Left renal pelvis (tissue), 4 donors: ENCODE measurements around the gene AGRN. TPM values are rescaled to one million over a fixed set of nuclear protein-coding genes. Genes with fewer than 3 reads are reported as not detected.
A peak's percentile ranks its signal among the peaks of the same experiment; 100 is the strongest.
"Not testable (repeated sequence)": the region's sequence is repeated elsewhere in the genome, so short reads cannot be mapped to it uniquely, and the experiment has no call there.

ENCODE experiments used
- DNase-seq, 4 donors: peaks; one replicate each; pipeline ENCODE4 v3.0.0-alpha.2; 2013; ENCODE audit warnings: low read depth in 4 of 4, low spot score in 3 of 4
- polyA plus RNA-seq, 4 donors: library from polyadenylated mRNA; unstranded; fragments of 120-200 nt; gene quantifications; one replicate each; pipeline ENCODE4 v1.2.1, GENCODE V29; 2013; ENCODE audit not compliant: insufficient read length in 4 of 4

Gene AGRN
- polyA plus RNA-seq, 4 donors = 60.6 to 306 (median 204) TPM

DNA sequence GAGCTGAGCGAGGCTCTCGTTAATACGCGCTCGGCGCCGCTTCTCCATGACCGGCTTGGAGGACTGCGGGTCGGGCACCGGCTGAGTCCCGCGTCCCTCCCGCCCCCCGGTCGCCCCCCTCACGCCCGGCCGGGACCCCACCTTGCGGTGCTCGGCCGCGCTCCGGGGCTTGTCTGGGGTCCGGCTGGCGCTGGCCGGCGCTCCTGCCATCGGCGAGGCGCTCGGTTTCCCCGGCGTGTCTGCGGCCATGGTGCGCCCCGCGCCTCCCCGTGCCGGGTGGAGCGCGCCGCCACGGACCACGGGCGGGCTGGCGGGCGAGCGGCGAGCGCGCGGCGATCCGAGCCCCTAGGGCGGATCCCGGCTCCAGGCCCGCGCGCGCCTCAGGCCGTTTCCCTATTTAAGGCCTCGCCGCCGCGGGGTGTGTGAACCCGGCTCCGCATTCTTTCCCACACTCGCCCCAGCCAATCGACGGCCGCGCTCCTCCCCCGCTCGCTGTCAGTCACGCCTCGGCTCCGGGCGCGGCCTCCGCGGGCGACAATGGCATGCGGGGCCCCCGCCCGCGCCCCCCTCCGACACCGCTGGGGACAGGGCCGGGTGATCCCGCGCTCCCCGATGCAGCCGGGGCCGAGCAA lies 20.1 kb upstream of the AGRN start, which contains the start of gene HES4:
TSS of gene HES4 (minus strand) at position 373 of the 632 bp plus-strand sequence. CDS start at position 249, 124 bp downstream.
- DNase-seq = peak in 2 of 4 donors; percentile 74 to 82

DNA sequence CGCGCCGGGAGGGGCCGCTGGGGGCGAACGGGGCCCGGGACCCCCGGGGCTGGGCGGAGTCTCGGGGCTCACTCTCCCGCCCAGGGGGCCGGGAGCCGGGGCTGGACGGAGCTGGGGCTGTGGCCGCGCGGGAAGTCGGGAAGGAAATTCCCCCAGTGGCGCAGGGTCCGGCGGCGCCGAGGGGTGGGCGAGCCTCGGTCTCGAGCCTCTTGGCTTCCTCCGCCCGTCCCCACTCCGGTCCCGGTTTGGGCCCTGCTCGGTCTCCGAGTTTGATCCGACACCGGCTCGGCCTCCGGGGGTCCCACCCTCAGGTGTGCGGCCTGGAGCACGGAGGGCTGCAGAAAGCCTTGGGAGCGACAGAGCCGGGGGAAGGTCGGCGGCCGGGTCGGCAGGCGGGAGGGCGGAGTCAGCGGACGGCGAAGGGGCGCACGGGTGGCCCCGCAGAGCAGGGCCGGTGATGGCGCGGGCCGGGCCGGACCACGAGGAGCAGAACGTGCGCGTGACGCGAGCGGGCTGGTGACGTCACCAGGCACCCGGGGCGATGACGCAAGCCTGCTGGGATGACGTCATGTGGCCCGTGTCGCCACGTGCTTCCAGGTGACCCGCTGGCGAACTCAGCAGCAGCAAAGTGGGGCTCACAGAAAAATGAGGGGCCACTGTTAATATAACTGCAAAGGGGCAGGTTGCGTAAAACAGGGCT lies 19.4 kb upstream of the AGRN start:
- DNase-seq = peak in 2 of 4 donors; percentile 59 to 66

DNA sequence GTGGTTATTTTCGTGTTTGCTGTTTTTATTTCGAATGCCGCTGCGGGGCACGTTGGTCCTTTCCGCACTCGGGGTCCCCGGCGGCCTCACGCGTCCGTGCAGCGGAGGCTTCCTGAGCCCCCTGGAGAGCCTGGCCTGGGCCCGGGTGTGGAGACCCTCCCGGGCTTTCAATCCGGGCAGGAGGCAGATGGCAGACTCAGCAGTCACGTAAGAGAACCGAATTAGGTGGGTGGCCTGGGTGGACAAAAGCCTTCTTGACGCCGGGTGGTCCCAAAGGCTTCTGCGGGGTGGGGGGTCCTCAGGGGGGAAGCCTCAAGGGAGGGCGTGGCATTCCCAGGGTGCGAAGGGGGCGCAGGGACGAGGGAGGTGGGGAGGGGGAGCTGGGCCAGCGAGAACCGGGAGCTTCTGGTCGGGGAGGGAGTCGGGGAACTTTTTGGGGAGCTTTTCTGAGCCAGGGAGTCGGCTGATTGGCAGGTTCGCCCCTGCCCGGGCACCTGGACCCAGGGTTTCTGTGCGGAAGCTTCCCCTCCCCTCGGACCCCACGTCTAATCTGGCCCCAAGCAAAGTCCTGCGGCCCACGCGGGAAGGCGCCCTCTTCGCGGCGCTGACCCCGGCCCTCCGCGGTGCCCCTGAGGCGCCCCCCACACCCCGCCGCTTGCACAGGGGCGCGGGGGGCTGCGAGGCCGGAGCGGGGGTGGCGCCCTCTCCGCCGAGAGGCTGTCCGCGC lies 18.7 kb upstream of the AGRN start:
- DNase-seq = no peak

DNA sequence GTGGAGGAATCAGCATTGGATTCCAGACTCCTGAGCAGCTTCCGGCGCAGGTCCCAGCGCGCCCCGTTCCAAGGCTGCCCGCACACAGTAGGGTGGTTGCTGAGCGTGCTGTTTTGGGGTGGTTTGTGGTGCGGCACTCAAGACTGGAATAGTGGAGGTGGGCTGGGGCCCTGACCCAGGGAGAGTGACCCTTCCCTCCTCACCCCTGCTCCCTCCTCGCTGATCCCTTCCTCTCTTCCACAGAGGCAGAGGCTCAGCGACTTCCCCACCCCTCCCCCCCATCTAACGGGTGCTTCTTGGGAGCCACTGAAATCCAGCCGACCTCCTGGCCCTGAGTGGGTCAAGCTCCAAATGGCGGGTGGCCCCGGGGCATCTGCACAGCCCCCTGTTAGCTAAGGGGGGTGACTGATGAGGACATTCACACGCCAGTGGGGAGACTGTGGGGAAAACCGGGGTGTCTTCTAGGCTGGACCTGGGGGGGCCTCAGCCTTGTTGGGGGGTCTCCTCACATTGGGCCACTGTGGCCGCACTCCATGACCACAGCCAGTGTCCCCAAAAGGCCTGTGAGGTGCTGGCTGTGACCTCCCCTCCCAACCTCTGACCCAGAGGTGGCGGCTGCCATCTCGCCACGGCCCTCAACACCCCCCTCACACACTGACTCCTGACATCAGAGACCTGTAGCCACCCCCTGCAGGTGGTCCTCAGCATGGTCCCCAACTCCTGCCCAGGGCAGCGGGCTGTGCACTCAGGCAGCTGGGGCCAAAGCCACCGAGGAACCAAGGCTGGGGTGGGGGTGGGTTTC lies 16.1 kb upstream of the AGRN start:
- DNase-seq = no peak

DNA sequence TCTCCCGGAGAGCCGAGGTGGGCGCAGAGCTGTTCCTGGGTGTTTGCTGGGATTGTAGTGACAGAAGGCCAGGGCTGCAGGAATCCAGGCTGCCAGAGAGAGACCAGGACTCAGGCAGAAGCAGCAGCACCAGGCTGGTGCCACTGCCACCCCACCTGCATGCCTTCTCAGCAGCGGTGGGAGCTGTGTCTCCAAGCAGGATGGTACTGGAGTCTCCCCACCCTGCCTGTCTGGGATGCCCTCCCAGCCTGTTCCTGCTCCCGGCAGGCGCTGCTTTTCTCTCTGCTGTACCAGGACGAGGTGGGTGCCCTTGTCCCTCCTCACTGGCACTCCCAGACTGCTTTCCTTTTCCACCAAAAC lies 15.5 kb upstream of the AGRN start:
- DNase-seq = no peak

DNA sequence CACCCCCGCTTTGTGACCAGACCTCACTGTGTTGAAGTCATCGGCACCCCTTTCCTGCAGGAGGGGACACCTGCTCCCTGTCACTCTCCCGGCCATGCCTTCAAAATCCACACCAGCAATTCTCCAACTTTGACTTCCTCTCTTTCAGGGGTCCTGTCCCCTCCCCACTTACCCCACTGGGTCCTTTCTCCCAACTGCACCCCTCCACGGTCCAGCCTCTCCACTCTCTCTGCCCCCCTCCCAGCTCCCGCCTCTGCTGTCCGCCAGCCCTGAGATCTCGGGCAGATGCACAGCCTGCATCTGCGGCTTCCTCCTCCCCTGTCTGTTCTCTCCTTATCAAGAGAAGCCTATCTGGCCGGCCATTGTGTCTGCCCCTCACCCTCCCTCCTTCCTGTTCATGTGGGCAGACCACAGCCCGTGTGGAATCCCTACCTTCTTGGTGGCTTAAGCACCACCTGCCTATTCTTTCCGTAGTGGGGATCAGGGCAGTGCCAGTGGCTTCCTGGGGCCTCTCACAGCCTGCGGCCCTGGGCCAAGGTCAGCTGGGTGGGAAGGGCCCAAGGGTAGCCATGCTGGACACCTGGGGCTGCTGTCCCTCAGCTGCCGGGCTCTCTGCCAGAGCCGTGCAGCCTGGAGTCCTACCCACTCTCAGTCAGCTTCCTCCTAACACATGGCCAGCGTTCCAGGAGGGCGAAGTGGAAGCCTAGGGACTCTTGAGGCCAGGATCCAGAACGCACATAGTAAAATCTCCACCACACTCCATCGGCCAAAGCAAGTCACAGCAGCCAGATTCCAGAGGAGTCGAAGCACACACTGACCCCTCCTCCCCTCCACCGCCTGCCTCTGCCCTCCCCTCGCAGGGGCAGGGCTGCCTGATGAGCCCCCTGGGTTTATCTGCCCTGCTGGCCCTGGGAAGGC lies 14.9 kb upstream of the AGRN start:
- DNase-seq = no peak

DNA sequence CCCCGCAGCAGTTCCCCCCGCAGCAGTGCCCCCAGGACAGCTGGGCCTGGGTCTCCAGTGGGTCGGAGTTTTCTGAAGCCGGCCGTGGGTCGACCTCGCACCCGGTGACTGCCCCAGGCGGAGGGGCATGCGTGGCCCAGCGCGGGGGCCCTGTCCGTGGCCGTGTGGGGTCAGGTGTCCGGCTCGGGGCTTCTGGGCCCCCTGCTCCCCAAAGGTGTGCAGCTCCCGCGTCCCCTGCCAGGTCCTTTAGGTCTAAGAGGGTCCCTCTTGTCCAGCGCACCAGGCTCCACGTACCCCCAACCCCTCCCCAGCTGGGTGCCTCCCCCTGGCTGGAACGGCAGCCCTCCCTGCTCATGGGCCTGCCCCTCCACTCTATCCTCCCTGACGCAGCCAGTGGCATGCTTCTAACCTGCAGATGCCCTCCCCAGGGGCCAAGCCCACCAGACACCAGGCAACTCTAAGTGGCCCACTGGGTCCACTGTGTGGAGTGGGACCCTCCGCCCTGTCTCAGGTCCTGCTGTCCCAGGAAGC lies 14.1 kb upstream of the AGRN start:
- DNase-seq = no peak

DNA sequence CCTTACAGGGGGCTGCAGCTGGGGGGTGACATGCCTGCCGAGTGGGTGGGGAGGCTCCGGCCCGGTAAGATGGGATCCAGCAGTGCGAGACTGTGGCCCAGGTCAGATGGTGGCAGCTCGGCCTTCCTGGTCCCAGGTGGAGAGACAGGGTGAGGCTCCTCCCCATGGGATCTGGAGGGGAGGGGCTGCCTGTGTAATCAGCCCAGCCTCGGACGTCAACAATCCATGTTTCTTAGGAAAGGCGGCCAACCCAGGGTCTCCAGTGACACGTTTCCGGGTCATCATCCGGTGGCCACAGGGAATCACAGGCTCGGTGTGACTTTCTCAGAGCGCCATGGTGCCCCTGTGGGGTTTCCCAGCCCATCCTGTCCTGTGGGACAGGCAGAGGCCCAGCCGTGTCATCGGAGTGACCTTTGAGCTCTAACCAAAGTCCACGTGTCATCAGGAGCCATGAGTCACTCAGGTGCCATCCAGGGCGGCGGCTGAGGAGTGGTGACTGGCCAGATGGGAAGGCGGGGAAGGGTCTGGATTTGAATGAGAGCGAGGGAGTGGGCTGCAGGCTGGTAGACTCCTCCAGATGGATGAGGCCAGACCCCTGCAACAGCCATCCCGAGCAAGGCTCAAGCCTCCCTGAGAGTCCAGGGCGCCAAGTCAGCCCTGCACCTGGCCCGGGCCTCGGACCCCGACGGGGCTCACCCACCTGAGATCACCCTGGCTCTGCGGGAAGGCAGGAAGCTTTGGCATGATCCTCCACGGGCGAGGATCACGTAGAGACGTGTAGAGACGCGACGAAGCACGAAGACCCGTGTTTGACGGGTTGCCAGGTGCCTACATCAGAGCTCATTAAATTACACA lies 13.4 kb upstream of the AGRN start:
- no peak for DNase-seq

DNA sequence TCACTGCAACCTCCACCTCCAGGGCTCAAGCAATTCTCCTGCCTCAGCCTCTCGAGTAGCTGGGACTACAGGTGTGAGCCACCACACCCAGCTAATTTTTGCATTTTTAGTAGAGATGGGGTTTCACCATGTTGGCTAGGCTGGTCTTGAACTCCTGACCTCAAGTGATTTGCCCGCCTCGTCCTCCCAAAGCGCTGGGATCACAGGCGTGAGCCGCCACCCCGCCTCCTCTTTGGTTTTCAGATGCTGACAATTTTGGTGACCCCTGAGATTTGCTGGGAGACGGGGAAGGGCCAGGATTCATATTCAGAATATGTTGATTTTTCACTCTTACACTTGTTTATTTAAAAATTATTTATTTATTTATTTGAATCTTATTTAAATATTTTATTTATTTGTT lies 9.8 kb upstream of the AGRN start:
- DNase-seq = not testable (repeated sequence)

DNA sequence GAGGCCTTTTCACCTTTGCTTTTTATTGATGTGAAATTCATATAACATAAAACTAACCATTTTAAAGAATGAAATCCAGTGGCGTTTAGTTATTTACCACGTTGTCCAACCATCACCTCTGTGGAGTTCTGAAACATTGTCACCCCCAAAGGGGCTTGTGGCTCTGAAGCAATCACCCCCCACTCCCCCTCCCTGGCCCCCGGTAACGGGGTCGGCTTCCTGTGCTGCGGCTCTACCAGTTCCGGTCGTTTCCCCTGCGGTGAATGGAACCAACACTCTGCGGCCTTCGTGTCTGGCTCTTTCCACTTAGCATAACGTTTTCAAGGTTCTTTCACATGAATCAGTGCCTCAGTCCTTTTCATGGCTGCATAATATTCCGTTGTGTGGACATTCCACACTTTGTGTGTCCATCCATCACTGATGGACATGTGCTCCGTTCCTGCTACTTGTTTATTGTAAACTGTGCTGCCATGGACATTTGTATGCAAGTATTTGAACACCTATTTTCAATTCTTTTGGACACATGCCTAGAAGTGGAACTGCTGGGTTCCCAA lies 8.4 kb upstream of the AGRN start:
- no peak for DNase-seq

DNA sequence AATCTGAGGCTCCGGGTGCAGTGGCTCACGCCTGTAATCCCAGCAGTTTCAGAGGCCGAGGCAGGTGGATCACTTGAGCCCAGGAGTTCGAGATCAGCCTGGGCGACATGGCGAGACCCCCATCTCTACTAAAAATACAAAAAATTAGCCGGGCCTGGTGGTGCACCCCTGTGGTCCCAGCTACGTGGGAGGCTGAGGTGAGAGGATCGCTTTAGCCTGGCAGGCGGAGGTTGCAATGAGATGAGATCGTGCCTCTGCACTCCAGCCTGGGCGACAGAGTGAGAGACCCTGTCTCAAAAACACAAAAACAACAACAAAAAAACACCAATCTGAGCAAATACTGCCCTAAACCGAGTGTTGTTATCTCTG lies 7.2 kb upstream of the AGRN start:
- not testable (repeated sequence) for DNase-seq

DNA sequence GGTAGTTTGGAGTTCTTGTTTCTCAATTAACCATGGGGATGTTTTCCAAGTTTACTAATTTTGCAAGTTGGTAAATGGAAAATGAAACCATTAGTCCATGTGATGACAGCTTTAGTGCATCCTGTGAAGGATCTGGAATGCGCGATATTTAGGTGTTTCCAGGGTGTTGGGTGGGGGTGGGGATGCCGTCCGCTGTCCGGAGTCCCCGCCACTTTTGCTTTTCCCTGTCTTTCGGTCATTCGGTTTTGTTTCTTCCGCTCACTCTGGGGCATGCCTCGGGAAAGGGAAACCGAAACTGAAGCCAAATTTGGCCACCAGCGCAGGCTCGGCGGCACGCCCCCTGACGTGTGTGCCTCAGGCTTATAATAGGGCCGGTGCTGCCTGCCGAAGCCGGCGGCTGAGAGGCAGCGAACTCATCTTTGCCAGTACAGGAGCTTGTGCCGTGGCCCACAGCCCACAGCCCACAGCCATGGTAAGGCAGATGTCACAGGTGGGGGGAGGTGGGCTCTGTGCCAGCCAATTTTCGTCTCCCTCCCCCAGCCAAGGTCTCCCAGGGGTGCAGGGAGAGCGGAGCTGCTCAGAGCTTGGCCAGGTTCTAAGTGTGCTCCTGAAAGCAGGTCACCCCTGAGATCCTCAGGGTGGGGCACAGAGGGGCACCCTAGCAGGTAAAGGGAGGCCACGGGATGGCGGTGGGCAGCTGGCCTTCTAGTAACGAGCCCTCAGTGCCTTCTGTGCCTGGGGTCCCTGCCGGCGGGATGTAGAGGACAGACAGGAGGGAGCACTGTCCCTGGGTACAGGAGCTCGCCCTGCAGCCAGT lies 6.6 kb upstream of the AGRN start, which contains the start of gene ISG15:
TSS of gene ISG15 (plus strand) at position 393 of the 817 bp plus-strand sequence. CDS start at position 470, 77 bp downstream.
- DNase-seq = peak in 2 of 4 donors; percentile 66 to 68

DNA sequence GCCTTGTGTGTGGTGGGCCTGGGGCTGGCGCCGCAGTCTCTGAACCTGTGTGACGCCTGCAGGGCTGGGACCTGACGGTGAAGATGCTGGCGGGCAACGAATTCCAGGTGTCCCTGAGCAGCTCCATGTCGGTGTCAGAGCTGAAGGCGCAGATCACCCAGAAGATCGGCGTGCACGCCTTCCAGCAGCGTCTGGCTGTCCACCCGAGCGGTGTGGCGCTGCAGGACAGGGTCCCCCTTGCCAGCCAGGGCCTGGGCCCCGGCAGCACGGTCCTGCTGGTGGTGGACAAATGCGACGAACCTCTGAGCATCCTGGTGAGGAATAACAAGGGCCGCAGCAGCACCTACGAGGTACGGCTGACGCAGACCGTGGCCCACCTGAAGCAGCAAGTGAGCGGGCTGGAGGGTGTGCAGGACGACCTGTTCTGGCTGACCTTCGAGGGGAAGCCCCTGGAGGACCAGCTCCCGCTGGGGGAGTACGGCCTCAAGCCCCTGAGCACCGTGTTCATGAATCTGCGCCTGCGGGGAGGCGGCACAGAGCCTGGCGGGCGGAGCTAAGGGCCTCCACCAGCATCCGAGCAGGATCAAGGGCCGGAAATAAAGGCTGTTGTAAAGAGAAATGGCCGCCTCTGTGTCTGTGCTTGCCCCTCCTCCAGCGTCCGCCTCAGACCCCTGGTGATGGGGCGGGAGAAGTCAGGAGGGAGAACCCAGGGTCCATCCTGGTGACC lies 5.8 kb upstream of the AGRN start:
- DNase-seq = no peak

DNA sequence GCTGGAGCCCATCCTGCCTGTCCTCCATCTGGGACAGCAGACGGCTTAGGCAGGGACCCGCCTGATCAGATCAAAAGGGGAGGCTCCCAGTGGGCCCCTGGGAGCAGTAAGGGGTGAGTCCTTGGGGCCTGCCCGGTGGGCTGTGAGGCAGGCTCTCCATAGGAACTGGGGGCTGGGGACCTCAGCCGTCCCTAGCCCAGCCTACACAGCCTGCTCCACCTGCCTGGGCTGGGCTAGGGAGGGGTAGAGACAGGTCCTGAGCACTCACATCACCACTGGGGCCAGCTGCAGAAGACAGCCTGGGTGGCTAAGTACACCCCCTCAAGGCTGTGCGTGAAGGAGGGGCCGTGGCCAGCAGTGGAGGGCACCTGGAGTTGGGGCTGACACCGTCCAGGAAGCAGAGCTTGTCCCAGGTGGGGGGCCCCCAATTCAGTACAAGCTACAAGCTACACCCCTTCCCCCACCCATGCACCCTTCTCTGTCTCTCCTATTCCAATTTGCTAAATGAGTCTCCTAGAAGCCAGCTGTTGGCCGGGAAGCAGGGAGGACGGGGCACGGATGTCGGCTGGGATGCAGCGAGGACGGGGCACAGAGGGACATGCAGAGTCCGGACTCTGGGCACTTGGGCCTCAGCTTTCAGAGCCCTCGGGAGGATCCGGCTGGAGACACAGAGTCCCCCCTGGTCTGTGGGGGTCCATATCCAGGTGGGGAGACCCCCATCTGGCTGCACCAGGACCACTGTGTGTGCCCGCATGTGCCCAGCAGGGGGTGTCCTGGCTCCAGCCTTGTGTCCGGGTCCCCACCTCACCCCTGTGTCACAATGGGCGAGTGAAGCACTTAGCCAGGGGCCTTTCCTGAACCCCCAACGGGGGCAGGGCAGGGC lies 4.9 kb upstream of the AGRN start:
- DNase-seq = no peak

DNA sequence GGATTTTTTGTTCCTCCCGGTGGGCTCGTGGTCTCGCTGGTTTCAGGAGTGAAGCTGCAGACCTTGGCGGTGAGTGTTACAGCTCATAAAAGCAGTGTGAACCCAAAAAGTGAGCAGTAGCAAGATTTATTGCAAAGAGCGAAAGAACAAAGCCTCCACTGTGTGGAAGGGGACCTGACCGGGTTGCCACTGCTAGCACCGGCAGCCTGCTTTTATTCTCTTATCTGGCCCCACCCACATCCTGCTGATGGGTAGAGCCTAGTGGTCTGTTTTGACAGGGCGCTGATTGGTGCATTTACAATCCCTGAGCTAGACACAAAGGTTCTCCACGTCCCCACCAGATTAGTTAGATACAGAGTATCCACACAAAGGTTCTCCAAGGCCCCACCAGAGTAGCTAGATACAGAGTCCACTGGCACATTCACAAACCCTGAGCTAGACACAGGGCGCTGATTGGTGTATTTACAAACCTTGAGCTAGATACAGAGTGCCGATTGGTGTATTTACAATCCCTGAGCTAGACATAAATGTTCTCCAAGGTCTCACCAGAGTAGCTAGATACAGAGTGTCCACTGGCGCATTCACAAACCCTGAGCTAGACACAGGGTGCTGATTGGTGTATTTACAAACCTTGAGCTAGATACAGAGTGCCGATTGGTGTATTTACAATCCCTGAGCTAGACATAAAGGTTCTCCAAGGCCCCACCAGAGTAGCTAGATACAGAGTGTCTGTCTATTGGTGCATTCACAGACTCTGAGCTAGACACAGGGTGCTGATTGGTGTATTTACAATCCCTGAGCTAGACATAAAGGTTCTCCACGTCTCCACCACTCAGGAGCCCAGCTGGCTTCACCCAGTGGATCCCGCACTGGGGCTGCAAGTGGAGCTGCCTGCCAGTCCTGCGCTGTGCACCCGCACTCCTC lies 2.3 kb upstream of the AGRN start:
- DNase-seq = not testable (repeated sequence)
